CD4-positive, alpha-beta T cell treated with Interleukin-15 for 1 hour (primary cell): ENCODE data around the gene TAF7.
A peak's percentile ranks its signal among the peaks of the same experiment; 100 is the strongest.
"Not testable (repeated sequence)": the region's sequence is repeated elsewhere in the genome, so short reads cannot be mapped to it uniquely, and the experiment has no call there.

Experiments
- DNase-seq: peaks from one replicate; pipeline ENCODE4 v3.0.0-alpha.2; 2020

TAF7 gene

DNA sequence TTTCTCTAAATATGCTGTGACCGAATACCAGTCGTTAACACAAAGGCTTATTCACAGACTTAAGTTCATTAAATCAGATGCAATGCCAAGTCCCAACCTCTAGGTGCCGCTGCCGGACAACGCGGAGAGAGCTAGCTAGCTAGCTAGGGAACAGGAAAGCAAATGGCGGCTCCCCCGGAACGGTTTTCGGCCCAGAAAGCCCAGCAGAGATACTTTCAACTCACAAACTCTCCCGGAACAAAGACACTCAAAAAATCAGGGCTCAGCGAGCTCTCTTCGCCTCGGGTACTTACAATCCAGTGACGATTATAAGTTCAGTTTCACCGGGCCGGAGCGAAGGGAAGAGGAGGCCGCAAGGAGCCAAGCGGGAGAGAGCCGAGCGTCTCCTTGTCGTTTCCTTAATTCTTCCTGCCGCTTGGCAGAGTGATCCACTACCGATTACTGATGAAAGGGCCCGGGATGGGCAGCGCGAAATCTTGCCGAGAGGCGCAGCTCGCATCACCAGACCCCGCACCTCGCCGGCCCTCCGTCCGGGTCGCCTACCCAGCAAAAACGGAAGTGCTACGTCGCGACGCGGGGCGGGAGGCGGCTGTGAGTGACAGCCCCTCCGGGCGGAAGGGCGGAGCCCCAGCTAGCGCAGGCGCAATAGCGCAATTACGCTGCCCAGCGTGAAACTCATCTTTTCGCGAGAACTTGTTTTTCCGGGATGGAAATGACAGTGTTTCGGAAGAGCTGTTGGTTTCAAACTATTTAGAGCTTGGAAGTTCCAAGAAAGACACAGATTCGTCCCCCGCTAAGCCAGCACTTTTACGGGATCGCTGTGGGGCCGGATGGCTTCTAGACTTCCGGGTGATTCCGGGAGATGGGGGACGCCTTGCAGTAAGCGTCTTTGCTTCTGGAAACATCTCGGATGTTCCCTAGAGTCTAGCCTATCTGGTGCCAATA is at the start of gene TAF7:
Gene TAF7 (minus strand): TSS at position 560 of the 945 bp plus-strand sequence. CDS start 740 bp downstream, outside the sequence.
- DNase-seq, result peak; percentile 94

DNA sequence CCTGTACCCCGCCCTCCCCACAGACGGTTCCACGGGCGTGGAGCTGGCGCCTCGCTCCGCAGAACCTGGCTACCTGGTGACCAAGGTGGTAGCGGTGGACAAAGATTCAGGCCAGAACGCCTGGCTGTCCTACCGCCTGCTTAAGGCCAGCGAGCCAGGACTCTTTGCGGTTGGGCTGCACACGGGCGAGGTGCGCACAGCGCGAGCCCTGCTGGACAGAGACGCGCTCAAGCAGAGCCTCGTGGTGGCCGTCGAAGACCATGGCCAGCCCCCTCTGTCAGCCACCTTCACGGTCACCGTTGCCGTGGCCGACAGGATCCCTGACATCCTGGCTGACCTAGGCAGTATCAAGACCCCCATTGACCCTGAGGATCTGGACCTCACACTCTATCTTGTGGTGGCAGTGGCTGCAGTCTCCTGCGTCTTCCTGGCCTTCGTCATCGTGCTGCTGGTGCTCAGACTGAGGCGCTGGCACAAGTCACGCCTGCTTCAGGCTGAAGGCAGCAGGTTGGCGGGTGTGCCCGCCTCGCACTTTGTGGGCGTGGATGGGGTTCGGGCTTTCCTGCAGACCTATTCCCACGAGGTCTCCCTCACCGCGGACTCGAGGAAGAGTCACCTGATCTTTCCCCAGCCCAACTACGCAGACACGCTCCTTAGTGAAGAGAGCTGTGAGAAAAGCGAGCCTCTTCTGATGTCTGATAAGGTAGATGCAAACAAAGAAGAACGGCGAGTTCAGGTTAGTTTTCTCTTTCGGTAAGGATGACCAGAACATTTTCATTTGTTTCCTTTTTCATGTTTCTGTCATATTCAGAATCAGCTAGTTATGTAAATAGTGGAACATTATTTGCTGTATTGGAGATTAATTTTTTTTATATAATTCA is 45.7 kb upstream of the TAF7 start:
- no peak for DNase-seq

- no peak for DNase-seq
These were observed 43.5 kb upstream of the TAF7 start, which contains the start of gene PCDHGA5 for GRCh38 chr5:141363952-141364660. Gene PCDHGA5, plus strand, starts transcription at chr5:141364162. Its CDS starts 169 bp downstream, at chr5:141364331.

GRCh38 chr5:141362719-141363118 is 42.1 kb upstream of the TAF7 start:
- DNase-seq, result no peak

GRCh38 chr5:141360685-141361084 is 40.1 kb upstream of the TAF7 start:
- DNase-seq, result no peak

- DNase-seq, result no peak
These were observed 39.3 kb upstream of the TAF7 start, which contains the start of gene PCDHGB2 for GRCh38 chr5:141359790-141360426. Gene PCDHGB2, plus strand, starts transcription at chr5:141359994. Its CDS starts 142 bp downstream, at chr5:141360136.

GRCh38 chr5:141356950-141357349 is 36.4 kb upstream of the TAF7 start:
- DNase-seq, result no peak

DNA sequence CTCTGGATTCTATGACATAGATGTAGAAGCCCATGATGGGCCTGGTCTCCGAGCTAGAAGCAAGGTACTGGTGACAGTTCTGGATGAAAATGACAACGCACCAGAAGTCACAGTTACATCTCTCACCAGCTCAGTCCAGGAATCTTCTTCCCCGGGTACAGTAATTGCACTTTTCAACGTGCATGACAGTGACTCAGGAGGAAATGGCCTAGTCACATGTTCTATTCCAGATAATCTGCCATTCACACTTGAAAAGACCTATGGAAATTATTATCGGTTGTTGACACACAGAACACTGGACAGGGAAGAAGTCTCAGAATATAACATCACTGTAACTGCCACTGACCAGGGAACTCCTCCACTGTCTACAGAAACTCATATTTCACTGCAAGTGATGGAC is 35.5 kb upstream of the TAF7 start:
- no peak for DNase-seq

GRCh38 chr5:141355641-141356040 is 35.1 kb upstream of the TAF7 start:
- no peak for DNase-seq

DNA sequence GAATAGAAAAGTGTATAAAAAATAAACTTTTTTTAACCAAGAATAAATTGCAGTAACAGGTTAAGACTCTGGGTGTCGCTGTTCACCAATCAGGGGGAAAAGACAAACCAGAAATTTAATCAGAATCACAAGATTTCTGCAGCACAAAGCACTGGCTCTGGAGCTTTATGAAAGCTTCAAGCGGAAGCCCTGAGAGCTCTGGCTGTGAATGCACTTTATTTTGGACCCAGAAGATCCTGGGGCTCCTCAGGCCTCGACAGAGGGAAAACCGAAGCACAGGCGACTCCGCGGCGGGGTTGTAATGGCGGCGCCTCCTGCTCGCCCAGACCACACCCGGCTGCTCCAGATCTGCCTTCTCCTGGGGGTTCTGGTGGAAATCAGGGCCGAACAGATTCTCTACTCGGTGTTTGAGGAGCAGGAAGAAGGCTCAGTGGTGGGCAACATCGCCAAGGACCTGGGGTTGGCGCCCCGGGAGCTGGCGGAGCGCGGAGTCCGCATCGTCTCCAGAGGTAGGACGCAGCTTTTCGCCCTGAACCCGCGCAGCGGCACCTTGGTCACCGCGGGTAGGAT is 34.4 kb upstream of the TAF7 start, which contains the start of gene PCDHGA4:
Gene PCDHGA4 (plus strand): TSS at position 122 of the 570 bp plus-strand sequence. CDS start 87 bp downstream, at position 209.
- no peak for DNase-seq

- DNase-seq, result no peak
These were observed 31.0 kb upstream of the TAF7 start for GRCh38 chr5:141351591-141351990.

GRCh38 chr5:141349917-141350619 is 29.5 kb upstream of the TAF7 start, which contains the start of gene PCDHGB1:
Gene PCDHGB1, plus strand, starts transcription at chr5:141350099. Its CDS starts 162 bp downstream, at chr5:141350261.
- peak; percentile 20 for DNase-seq

DNA sequence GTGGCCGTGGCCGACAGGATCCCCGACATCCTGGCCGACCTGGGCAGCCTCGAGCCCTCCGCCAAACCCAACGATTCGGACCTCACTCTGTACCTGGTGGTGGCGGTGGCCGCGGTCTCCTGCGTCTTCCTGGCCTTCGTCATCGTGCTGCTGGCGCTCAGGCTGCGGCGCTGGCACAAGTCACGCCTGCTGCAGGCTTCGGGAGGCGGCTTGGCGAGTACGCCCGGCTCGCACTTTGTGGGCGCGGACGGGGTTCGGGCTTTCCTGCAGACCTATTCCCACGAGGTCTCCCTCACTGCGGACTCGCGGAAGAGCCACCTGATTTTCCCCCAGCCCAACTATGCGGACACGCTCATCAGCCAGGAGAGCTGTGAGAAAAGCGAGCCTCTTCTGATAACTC is 25.4 kb upstream of the TAF7 start:
- DNase-seq, result not testable (repeated sequence)

DNA sequence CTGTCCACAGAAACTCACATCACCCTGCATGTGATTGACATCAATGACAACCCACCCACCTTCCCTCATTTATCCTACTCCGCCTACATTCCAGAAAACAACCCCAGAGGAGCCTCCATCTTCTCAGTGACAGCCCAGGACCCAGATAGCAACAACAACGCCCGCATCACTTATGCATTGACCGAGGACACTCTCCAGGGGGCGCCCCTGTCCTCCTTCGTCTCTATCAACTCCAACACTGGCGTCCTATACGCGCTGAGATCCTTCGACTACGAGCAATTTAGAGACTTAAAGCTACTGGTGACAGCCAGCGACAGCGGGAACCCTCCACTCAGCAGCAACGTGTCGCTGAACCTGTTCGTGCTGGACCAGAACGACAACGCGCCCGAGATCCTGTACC is 24.7 kb upstream of the TAF7 start:
- no peak for DNase-seq

DNA sequence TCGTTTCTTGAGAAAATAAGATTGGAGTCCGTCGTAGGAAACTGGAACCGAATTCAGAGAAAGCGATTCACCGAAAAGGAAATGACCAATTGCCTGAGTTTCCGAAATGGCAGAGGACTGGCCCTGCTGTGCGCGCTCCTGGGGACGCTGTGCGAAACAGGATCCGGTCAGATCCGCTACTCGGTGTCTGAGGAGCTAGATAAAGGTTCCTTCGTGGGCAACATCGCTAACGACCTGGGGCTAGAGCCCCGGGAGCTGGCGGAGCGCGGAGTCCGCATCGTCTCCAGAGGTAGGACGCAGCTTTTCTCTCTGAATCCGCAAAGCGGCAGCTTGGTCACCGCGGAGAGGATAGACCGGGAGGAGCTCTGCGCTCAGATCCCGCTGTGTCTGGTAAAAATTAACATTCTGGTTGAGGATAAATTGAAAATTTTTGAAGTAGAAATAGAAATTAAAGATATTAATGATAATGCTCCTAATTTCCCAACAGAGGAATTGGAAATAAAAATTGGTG is 23.4 kb upstream of the TAF7 start:
- no peak for DNase-seq

- DNase-seq, result no peak
These were observed 22.8 kb upstream of the TAF7 start, which contains the start of gene PCDHGA3 for GRCh38 chr5:141343242-141343952. Gene PCDHGA3, plus strand, starts transcription at chr5:141343829. Its CDS starts 205 bp downstream, at chr5:141344034.

DNA sequence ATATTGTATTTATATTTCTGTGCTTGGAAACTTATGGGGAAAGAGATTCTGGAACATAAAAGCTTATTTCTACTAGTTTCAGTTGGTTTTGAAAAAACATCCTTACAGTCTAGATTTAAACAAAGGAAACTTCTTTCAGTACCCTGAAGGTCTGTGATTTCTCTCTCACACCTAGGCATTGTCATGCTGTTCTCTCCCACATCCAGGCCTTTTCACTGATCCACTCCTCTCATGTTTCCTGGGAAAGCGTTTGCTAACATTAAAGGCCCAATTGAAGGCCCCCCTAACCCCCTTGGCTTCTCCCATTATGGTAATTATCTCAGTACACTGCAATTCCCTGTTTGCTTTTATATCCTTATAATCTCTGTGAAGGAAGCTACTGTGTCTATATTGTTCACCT is 22.2 kb upstream of the TAF7 start:
- no peak for DNase-seq

DNA sequence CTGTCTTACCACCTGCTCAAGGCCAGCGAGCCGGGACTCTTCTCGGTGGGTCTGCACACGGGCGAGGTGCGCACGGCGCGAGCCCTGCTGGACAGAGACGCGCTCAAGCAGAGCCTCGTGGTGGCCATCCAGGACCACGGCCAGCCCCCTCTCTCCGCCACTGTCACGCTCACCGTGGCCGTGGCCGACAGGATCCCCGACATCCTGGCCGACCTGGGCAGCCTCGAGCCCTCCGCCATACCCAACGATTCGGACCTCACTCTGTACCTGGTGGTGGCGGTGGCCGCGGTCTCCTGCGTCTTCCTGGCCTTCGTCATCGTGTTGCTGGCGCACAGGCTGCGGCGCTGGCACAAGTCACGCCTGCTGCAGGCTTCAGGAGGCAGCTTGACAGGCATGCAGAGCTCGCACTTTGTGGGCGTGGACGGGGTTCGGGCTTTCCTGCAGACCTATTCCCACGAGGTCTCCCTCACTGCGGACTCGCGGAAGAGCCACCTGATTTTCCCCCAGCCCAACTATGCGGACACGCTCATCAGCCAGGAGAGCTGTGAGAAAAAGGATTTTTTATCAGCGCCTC is 20.3 kb upstream of the TAF7 start:
- not testable (repeated sequence) for DNase-seq

DNA sequence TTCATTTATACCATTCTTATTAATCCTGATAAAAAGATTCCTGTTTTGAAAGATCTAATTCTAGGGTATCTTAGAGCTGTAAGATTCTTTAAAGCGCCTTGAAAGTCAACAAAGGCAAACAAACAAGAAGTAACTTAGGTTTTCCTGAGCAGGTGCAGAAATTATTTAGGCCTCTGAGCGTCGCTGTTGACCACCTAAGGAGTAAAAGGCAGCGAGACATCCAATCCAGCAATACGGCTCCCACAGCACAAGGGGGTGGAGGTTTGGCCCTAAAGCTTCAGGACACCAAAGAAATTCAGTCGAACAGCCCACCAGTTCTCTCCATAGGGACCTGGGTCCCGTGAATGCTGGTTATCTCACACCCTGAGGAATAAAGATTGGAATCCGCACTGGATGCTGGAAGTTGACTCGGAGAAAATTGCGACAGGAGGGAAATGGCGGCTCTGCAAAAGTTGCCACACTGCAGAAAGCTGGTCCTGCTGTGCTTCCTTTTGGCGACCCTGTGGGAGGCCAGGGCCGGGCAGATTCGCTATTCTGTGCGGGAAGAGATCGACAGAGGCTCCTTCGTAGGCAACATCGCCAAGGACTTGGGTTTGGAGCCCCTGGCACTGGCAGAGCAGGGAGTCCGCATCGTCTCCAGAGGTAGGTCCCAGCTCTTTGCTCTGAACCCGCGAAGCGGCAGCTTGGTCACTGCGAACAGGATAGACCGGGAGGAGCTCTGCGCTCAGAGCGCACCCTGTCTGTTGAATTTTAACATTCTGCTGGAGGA is 18.1 kb upstream of the TAF7 start, which contains the start of gene PCDHGA2:
Gene PCDHGA2 (plus strand): TSS at position 223 of the 769 bp plus-strand sequence.
- no peak for DNase-seq
